Adrenal gland (tissue), 12 donors: ENCODE results near the gene SDK1. TPM values are rescaled to one million over a fixed set of nuclear protein-coding genes. Genes with fewer than 3 reads are reported as not detected.

Source experiments
- DNase-seq, 7 donors: peaks; one replicate each; pipeline ENCODE4 v3.0.0-alpha.2; 2019 to 2020
- H3K27ac ChIP-seq, 5 donors: fragments of 200-600 bp; sonication (generic) in 4 of 5; 1 replicate in 3 of 5; 2 replicates in 2 of 5; pipeline versions ENCODE4 v1.5.1 to v1.8.0; 2016 to 2020; ENCODE audit warnings: mild to moderate bottlenecking in 1 of 5
- H3K27me3 ChIP-seq: fragments of 200-600 bp; 2 replicates; pipeline ENCODE4 v1.8.0; 2021
- H3K36me3 ChIP-seq, 2 donors: fragments of 200-600 bp; replicated peaks in 1 of 2; 1 replicate in 1 of 2; 2 replicates in 1 of 2; pipeline versions ENCODE4 v1.5.1 to v1.8.0; 2018 to 2022
- H3K4me1 ChIP-seq, 2 donors: fragments of 200-600 bp; replicated peaks in 1 of 2; 1 replicate in 1 of 2; 2 replicates in 1 of 2; pipeline versions ENCODE4 v1.5.1 to v1.8.0; 2018 to 2021
- H3K4me3 ChIP-seq, 4 donors: fragments of 200-600 bp; sonication (generic) in 3 of 4; one replicate each; pipeline ENCODE4 v1.5.1; 2016 to 2018
- H3K9me3 ChIP-seq, 3 donors: fragments of 200-600 bp; sonication (generic) in 1 of 3; replicated peaks in 1 of 3; 1 replicate in 2 of 3; 2 replicates in 1 of 3; pipeline versions ENCODE4 v1.5.1 to v1.8.0; 2016 to 2021
- CTCF ChIP-seq, 6 experiments: fragments of 450-650 bp in 4 of 6; fragments of 200-600 bp in 2 of 6; sonication (generic) in 1 of 6; IDR thresholded peaks; 1 replicate in 5 of 6; 2 replicates in 1 of 6; pipeline versions ENCODE4 v1.5.1 to v1.8.0; 2016 to 2021; ENCODE audit warnings: antibody characterized with exemption in 6 of 6, mild to moderate bottlenecking in 2 of 6, moderate library complexity in 1 of 6
- POLR2A ChIP-seq, 2 donors: fragments of 450-650 bp; IDR thresholded peaks; one replicate each; pipeline ENCODE4 v1.6.1; 2017; ENCODE audit warnings: antibody characterized with exemption in 2 of 2, mild to moderate bottlenecking in 2 of 2, moderate library complexity in 1 of 2
- WGBS, 4 donors: extraction: QIAGEN DNeasy Blood & Tissue Kit in 2 of 4; methylation state at CpG; one replicate each; pipeline versions ENCODE4 v1.1.5 to v1.1.7; 2013 to 2017; 5-methylcytosine and 5-hydroxymethylcytosine counted together
- intact Hi-C, 2 donors: fragments of 100-400 bp; cut with DNase I; formaldehyde crosslinking; loops; one replicate each; pipeline versions ENCODE4 v1.14.1 to v1.15.0; 2022 to 2023
- polyA plus RNA-seq, 3 donors: library from polyadenylated mRNA; stranded (reverse); fragments of 200-250 nt in 2 of 3; fragments of 350-450 nt in 1 of 3; fragmentation: Illumina TruSeq in 1 of 3; extraction: RNeasy Lipid Tissue Mini Kit (QIAGEN cat#74804) in 1 of 3; gene quantifications; one replicate each; pipeline ENCODE4 v1.2.3, GENCODE V29; 2013 to 2014
- total RNA-seq, 9 donors: library from RNA; depleted of rRNA in 4 of 9; stranded (reverse); fragments of >200 nt in 4 of 9; fragments of 120-200 nt in 1 of 9; fragmentation: NEBNext Ultra II Directional in 1 of 9; extraction: Animal tissue kit (Norgen Biotek cat#: 25700) in 1 of 9; gene quantifications; one replicate each; pipeline versions ENCODE4 v1.1.0 to v1.2.4, GENCODE V29; 2013 to 2023
- donor health status: healthy with polysubstance abuse.
- donor health status: Bipolar disorder and iron deficiency.
- donor health status: DM: yes; HTN: yes; CAD: no.
- donor health status: DM: no; HTN: no; CAD: no.
- donor health status: DM: no; HTN: no; CAD: no.
- donor health status: DM: yes; HTN: yes; CAD: no.

The SDK1 gene
- total and polyA plus RNA-seq, 12 donors: 0.50 to 3.6 (median 1.5) TPM

GRCh38 chr7:4281231-4281993, 980.4 kb downstream of the SDK1 start:
- no peak overlapping the region for H3K4me3 ChIP-seq
- H3K27ac ChIP-seq: no peak overlapping the region
- no peaks in the 10 kb centered on the region for H3K36me3 ChIP-seq
- intact Hi-C loops: no loop called here
- TF ChIP-seq CTCF (IDR thresholded peaks at IDR 0.05): no peak
- no peak for TF ChIP-seq POLR2A (IDR thresholded peaks at IDR 0.05)
- no peaks in the 10 kb centered on the region for H3K4me1 ChIP-seq
- DNase-seq: no peak
- H3K9me3 ChIP-seq: no peaks in the 10 kb centered on the region
- WGBS, 4 donors: 67 to 79% (median 74%) methylated on average over 9 of the region's 9 CpGs
- no peaks in the 10 kb centered on the region for H3K27me3 ChIP-seq

- H3K27me3 ChIP-seq: no peaks in the 10 kb centered on the region
- intact Hi-C loops: no loop called here
- TF ChIP-seq CTCF (IDR thresholded peaks at IDR 0.05) (no peak), POLR2A (IDR thresholded peaks at IDR 0.05) (no peak)
- no peak overlapping the region for H3K4me3 ChIP-seq
- no peaks in the 10 kb centered on the region for H3K36me3 ChIP-seq
- WGBS, 4 donors: 72 to 80% (median 74%) methylated on average over 10 to 14 of the region's 14 CpGs
- H3K4me1 ChIP-seq: no peaks in the 10 kb centered on the region
- no peaks in the 10 kb centered on the region for H3K9me3 ChIP-seq
- no peak for DNase-seq
- H3K27ac ChIP-seq: no peak overlapping the region
Measured at GRCh38 chr7:4282434-4283223, 981.6 kb downstream of the SDK1 start.

GRCh38 chr7:4286351-4286750, 985.3 kb downstream of the SDK1 start:
- H3K4me1 ChIP-seq: no peaks in the 10 kb centered on the region
- DNase-seq: no peak
- H3K4me3 ChIP-seq: no peak overlapping the region
- no peaks in the 10 kb centered on the region for H3K27me3 ChIP-seq
- H3K9me3 ChIP-seq: no peaks in the 10 kb centered on the region
- intact Hi-C loops: no loop called here
- WGBS, 4 donors: 64 to 77% (median 74%) methylated on average over 9 of the region's 9 CpGs
- no peak overlapping the region for H3K27ac ChIP-seq
- H3K36me3 ChIP-seq: no peaks in the 10 kb centered on the region
- TF ChIP-seq CTCF (IDR thresholded peaks at IDR 0.05): no peak
- TF ChIP-seq POLR2A (IDR thresholded peaks at IDR 0.05): no peak

GRCh38 chr7:4288791-4289394, 987.8 kb downstream of the SDK1 start:
- Histone ChIP-seq H3K27ac (no peak overlapping the region), H3K36me3 (no peaks in the 10 kb centered on the region), H3K9me3 (peaks cover 0 to 3% (median 0%) of the 10 kb centered on the region in 3 donors), H3K4me1 (no peaks in the 10 kb centered on the region), H3K27me3 (no peaks in the 10 kb centered on the region), H3K4me3 (no peak overlapping the region)
- DNase-seq: no peak
- intact Hi-C loops: no loop called here
- WGBS, 4 donors: 68 to 88% (median 82%) methylated on average over 1 of the region's 1 CpG
- TF ChIP-seq CTCF (IDR thresholded peaks at IDR 0.05) (no peak), POLR2A (IDR thresholded peaks at IDR 0.05) (no peak)
